HepG2 (cell line): Measurements from ENCODE around the gene CLCN2. TPM values are rescaled to one million over a fixed set of nuclear protein-coding genes. Genes with fewer than 3 reads are reported as not detected.

Experiments used
- AGO1 ChIP-seq: fragments of 200-400 bp; formaldehyde crosslinking; IDR thresholded peaks from 2 replicates; pipeline ENCODE4 v1.6.1; 2017; ENCODE audit warnings: mild to moderate bottlenecking, low read depth, low read length, moderate library complexity; ENCODE audit not compliant: poor library complexity, severe bottlenecking
- FOXA1 ChIP-seq, 2 experiments: fragments of 450-650 bp in 1 of 2; sonication (generic) in 1 of 2; formaldehyde crosslinking in 1 of 2; IDR thresholded peaks; 2 replicates each; pipeline versions ENCODE4 v1.4.0 to v1.6.1; 2016 to 2020; ENCODE audit warnings: missing genetic modification reagents in 1 of 2
- GPBP1L1 ChIP-seq: sonication (generic); formaldehyde crosslinking; IDR thresholded peaks from 2 replicates; pipeline ENCODE4 v1.5.0; 2020; ENCODE audit warnings: mild to moderate bottlenecking, missing genetic modification reagents
- GPN1 ChIP-seq: sonication (generic); formaldehyde crosslinking; IDR thresholded peaks from 2 replicates; pipeline ENCODE4 v1.5.1; 2020; ENCODE audit warnings: missing genetic modification reagents, borderline replicate concordance
- KDM5B ChIP-seq: sonication (generic); formaldehyde crosslinking; IDR thresholded peaks from 2 replicates; pipeline ENCODE4 v1.4.0; 2020; ENCODE audit warnings: missing genetic modification reagents, mild to moderate bottlenecking, borderline replicate concordance
- MED1 ChIP-seq: sonication (generic); formaldehyde crosslinking; IDR thresholded peaks from 2 replicates; pipeline ENCODE4 v1.4.0; 2020; ENCODE audit warnings: missing genetic modification reagents
- NR1H2 ChIP-seq: sonication (generic); formaldehyde crosslinking; IDR thresholded peaks from 2 replicates; pipeline ENCODE4 v1.8.1; 2022; ENCODE audit warnings: low read depth, missing genetic modification reagents, borderline replicate concordance
- PAF1 ChIP-seq: IDR thresholded peaks from 2 replicates; pipeline ENCODE4 v1.6.1; 2016; ENCODE audit warnings: missing genetic modification reagents, missing compliant biosample characterization
- PBX2 ChIP-seq: IDR thresholded peaks from 2 replicates; pipeline ENCODE4 v1.6.1; 2016; ENCODE audit warnings: control low read depth
- RAD21 ChIP-seq: fragments of 450-650 bp; formaldehyde crosslinking; IDR thresholded peaks from 2 replicates; pipeline ENCODE4 v1.5.0; 2020; ENCODE audit warnings: mild to moderate bottlenecking
- RARG ChIP-seq: sonication (generic); formaldehyde crosslinking; IDR thresholded peaks from 2 replicates; pipeline ENCODE4 v1.4.0; 2020; ENCODE audit warnings: low read depth, mild to moderate bottlenecking, missing genetic modification reagents
- REPIN1 ChIP-seq: sonication (generic); formaldehyde crosslinking; IDR thresholded peaks from 2 replicates; pipeline ENCODE4 v1.8.0; 2022; ENCODE audit warnings: missing genetic modification reagents, low read depth, mild to moderate bottlenecking, borderline replicate concordance
- SNAPC4 ChIP-seq: sonication (generic); formaldehyde crosslinking; IDR thresholded peaks from 2 replicates; pipeline ENCODE4 v1.4.0; 2020; ENCODE audit warnings: mild to moderate bottlenecking, missing genetic modification reagents
- SRSF4 ChIP-seq: fragments of 200-400 bp; formaldehyde crosslinking; IDR thresholded peaks from one replicate; pipeline ENCODE4 v1.6.1; 2018; ENCODE audit warnings: mild to moderate bottlenecking, low read depth, low read length, moderate library complexity; ENCODE audit not compliant: poor library complexity, severe bottlenecking
- SRSF9 ChIP-seq: fragments of 200-400 bp; formaldehyde crosslinking; IDR thresholded peaks from 2 replicates; pipeline ENCODE4 v1.6.1; 2018; ENCODE audit warnings: borderline replicate concordance, mild to moderate bottlenecking, low read depth, low read length; ENCODE audit not compliant: insufficient read depth, poor library complexity, severe bottlenecking
- STAT5B ChIP-seq: sonication (generic); formaldehyde crosslinking; IDR thresholded peaks from 2 replicates; pipeline ENCODE4 v1.4.0; 2020; ENCODE audit warnings: missing genetic modification reagents
- THRA ChIP-seq: sonication (generic); formaldehyde crosslinking; IDR thresholded peaks from 2 replicates; pipeline ENCODE4 v1.4.0; 2020; ENCODE audit warnings: missing genetic modification reagents, borderline replicate concordance
- ZMAT3 ChIP-seq: sonication (generic); formaldehyde crosslinking; conservative IDR thresholded peaks from 2 replicates; pipeline ENCODE4 v1.7.0; 2021; ENCODE audit warnings: missing genetic modification reagents
- ZNF224 ChIP-seq: sonication (generic); formaldehyde crosslinking; IDR thresholded peaks from 2 replicates; pipeline ENCODE4 v1.5.0; 2020; ENCODE audit warnings: mild to moderate bottlenecking, missing genetic modification reagents
- ZNF484 ChIP-seq: sonication (generic); formaldehyde crosslinking; IDR thresholded peaks from 2 replicates; pipeline ENCODE4 v1.5.1; 2020; ENCODE audit warnings: mild to moderate bottlenecking, low read depth, missing genetic modification reagents, borderline replicate concordance
- ZNF556 ChIP-seq: sonication (generic); formaldehyde crosslinking; IDR thresholded peaks from 2 replicates; pipeline ENCODE4 v1.4.0; 2020; ENCODE audit warnings: mild to moderate bottlenecking, missing genetic modification reagents, borderline replicate concordance
- ZNF776 ChIP-seq: sonication (generic); formaldehyde crosslinking; IDR thresholded peaks from 2 replicates; pipeline ENCODE4 v1.4.0; 2020; ENCODE audit warnings: mild to moderate bottlenecking, missing genetic modification reagents
- polyA plus RNA-seq, 8 experiments: library from polyadenylated mRNA; depleted of rRNA in 3 of 8; stranded (reverse) in 7 of 8; unstranded in 1 of 8; fragments of >200 nt; fragmentation: Illumina TruSeq in 4 of 8; extraction: Trizol in 4 of 8; gene quantifications; 2 replicates each; pipeline versions ENCODE4 v1.2.1 to v1.2.3, GENCODE V29; 2011 to 2016; ENCODE audit warnings: low read depth in 4 of 8, missing spikeins in 1 of 8, mixed read lengths in 1 of 8; ENCODE audit not compliant: insufficient read depth in 1 of 8
- total RNA-seq, 5 experiments: library from RNA; depleted of rRNA; stranded (reverse); fragments of >200 nt; fragmentation: Illumina TruSeq; extraction: Trizol; gene quantifications; 2 replicates each; pipeline ENCODE4 v1.2.3, GENCODE V29; 2016; ENCODE audit warnings: low read depth in 1 of 5

The CLCN2 gene
- total and polyA plus RNA-seq, 2 of the 13 experiments (the other 11 are each of a cell fraction or from before 2014, with no cell fraction given): 11.4 to 13.5 TPM

- TF ChIP-seq SNAPC4 (CRISPR knock-in tag) (no peak), KDM5B (CRISPR knock-in tag) (peak; percentile 35; the same call in 1 of the 2 replicates), ZNF224 (no peak), STAT5B (CRISPR knock-in tag) (no peak), SRSF4 (no peak), AGO1 (no peak), RARG (CRISPR knock-in tag) (no peak), NR1H2 (no peak), RAD21 (CRISPR knock-in tag) (peak; percentile 98), GPN1 (no peak), GPBP1L1 (no peak), PBX2 (CRISPR knock-in tag) (no peak), FOXA1 (IDR thresholded peaks at IDR 0.05) (no peak), FOXA1 (CRISPR knock-in tag; IDR thresholded peaks at IDR 0.05) (peak; percentile 98), ZNF776 (no peak), REPIN1 (CRISPR knock-in tag) (peak; percentile 94), SRSF9 (no peak), PAF1 (0 out of 2 replicates have a peak, but pooled peaks have one; percentile 64), MED1 (CRISPR knock-in tag) (peak; percentile 52), ZMAT3 (CRISPR knock-in tag) (no peak), ZNF556 (CRISPR knock-in tag) (peak; percentile 33; the same call in 1 of the 2 replicates), ZNF484 (CRISPR knock-in tag) (no peak), THRA (CRISPR knock-in tag) (no peak)
Observed at GRCh38 chr3:184371570-184372018, 10.2 kb upstream of the CLCN2 start (continued).
